DOHH2 (cell line): ENCODE measurements around the gene MUL1.

Experiments used
- H3F3A ChIP-seq: fragments of 200-600 bp; sonication (generic), shearing (Covaris generic); 2 replicates; pipeline ENCODE4 v1.6.0; 2016; ENCODE audit warnings: antibody characterized with exemption, mild to moderate bottlenecking; ENCODE audit not compliant: control insufficient read depth, insufficient read depth
- H3K27ac ChIP-seq: fragments of 200-600 bp; sonication (generic); 2 replicates; pipeline ENCODE4 v1.5.1; 2014; ENCODE audit warnings: low read depth, mild to moderate bottlenecking, low read length, moderate library complexity
- H3K27me3 ChIP-seq: fragments of 200-600 bp; sonication (generic); 2 replicates; pipeline ENCODE4 v1.6.1; 2014; ENCODE audit warnings: mild to moderate bottlenecking, low read length, mixed read lengths; ENCODE audit not compliant: control insufficient read depth
- H3K36me3 ChIP-seq: fragments of 200-600 bp; sonication (generic); 2 replicates; pipeline ENCODE4 v1.6.1; 2014; ENCODE audit warnings: mild to moderate bottlenecking, low read length, moderate library complexity, mixed read lengths; ENCODE audit not compliant: control insufficient read depth
- H3K4me1 ChIP-seq: fragments of 200-600 bp; sonication (generic); 2 replicates; pipeline ENCODE4 v1.6.1; 2014; ENCODE audit warnings: mild to moderate bottlenecking, low read length, mixed read lengths; ENCODE audit not compliant: control insufficient read depth
- H3K4me2 ChIP-seq: fragments of 200-600 bp; sonication (generic); 2 replicates; pipeline ENCODE4 v1.6.0; 2014; ENCODE audit warnings: mild to moderate bottlenecking, low read length, moderate library complexity
- H3K4me3 ChIP-seq: fragments of 200-600 bp; sonication (generic); 2 replicates; pipeline ENCODE4 v1.5.1; 2014; ENCODE audit warnings: mild to moderate bottlenecking, low read length, mixed read lengths
- H3K79me2 ChIP-seq: fragments of 200-600 bp; sonication (generic); 2 replicates; pipeline ENCODE4 v1.6.1; 2014; ENCODE audit warnings: mild to moderate bottlenecking, low read length, mixed read lengths; ENCODE audit not compliant: control insufficient read depth
- H3K9me2 ChIP-seq: fragments of 200-600 bp; sonication (generic); replicated peaks from 2 replicates; pipeline ENCODE4 v1.6.1; 2014; ENCODE audit warnings: mild to moderate bottlenecking, low read length, mixed read lengths; ENCODE audit not compliant: control insufficient read depth
- H3K9me3 ChIP-seq: fragments of 200-600 bp; sonication (generic); 2 replicates; pipeline ENCODE4 v1.6.1; 2014; ENCODE audit warnings: antibody characterized with exemption, low read length, mixed read lengths; ENCODE audit not compliant: control insufficient read depth, insufficient read depth
- H4K20me1 ChIP-seq: fragments of 200-600 bp; sonication (generic); 2 replicates; pipeline ENCODE4 v1.6.0; 2014; ENCODE audit warnings: low read depth, mild to moderate bottlenecking, antibody characterized with exemption, low read length, moderate library complexity; ENCODE audit not compliant: control insufficient read depth, insufficient read depth
- CTCF ChIP-seq: fragments of 200-600 bp; sonication (generic); IDR thresholded peaks from one replicate; pipeline ENCODE4 v1.5.1; 2014; ENCODE audit warnings: antibody characterized with exemption, mild to moderate bottlenecking, low read depth, low read length; ENCODE audit not compliant: poor library complexity, severe bottlenecking
- EZH2phosphoT487 ChIP-seq: fragments of 200-600 bp; sonication (generic); IDR thresholded peaks from 2 replicates; pipeline ENCODE4 v1.6.1; 2017; ENCODE audit warnings: borderline replicate concordance, mild to moderate bottlenecking, antibody characterized with exemption, low read length, moderate library complexity, mixed read lengths

Gene MUL1

DNA sequence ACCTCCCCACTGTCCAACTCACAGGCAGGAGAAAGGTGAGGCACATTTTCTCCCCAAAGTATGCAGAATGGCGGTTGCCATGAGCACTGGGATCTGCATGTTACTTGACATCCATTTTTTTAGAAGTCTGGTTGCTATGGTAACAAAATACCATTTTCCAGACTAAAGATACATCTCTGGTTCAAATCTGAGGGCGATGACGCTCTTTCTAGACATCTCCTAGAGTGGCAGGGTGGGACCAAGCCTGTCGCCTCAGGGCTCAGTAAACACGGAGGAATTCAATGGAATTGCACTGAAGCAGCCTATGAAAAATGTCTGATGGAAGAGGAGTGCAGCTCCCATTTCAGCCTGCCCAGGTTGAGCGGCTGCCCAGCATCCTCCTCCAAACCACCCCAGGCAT, 22.9 kb upstream of the MUL1 start:
- no peak overlapping the region for H3K27ac ChIP-seq
- no peaks in the 10 kb centered on the region for H3F3A ChIP-seq
- no peaks in the 10 kb centered on the region for H3K9me3 ChIP-seq
- H3K4me3 ChIP-seq: no peak overlapping the region
- no peak overlapping the region for H3K4me2 ChIP-seq
- H4K20me1 ChIP-seq: no peaks in the 10 kb centered on the region
- no peak for TF ChIP-seq EZH2phosphoT487
- TF ChIP-seq CTCF: no peak
- H3K79me2 ChIP-seq: no peaks in the 10 kb centered on the region
- no peaks in the 10 kb centered on the region for H3K9me2 ChIP-seq
- H3K36me3 ChIP-seq: no peaks in the 10 kb centered on the region
- no peaks in the 10 kb centered on the region for H3K4me1 ChIP-seq
- H3K27me3 ChIP-seq: peaks cover 42% of the 10 kb centered on the region

DNA sequence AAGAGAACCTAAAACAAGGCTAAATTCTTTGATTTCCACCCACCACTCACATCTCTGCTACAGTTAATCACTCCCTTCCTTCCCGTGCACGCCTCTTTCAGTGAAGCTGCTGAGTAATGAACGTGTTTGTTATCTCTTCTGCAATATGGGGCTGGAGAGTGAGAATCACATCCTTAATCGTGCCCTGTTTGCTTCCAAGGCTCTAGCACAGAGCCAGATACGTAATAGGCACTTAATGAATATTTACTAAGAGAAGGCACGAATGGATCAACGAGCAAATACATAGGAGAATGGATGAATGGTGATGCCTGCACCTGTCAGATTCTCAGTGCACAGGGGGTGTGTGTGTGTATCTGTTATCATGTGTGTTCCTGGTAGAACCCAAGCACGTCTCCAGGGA, 22.4 kb upstream of the MUL1 start:
- H4K20me1 ChIP-seq: no peaks in the 10 kb centered on the region
- no peaks in the 10 kb centered on the region for H3K9me2 ChIP-seq
- TF ChIP-seq CTCF: no peak
- no peak for TF ChIP-seq EZH2phosphoT487
- no peaks in the 10 kb centered on the region for H3K4me1 ChIP-seq
- H3K27me3 ChIP-seq: peaks cover 40% of the 10 kb centered on the region
- no peak overlapping the region for H3K4me3 ChIP-seq
- H3K27ac ChIP-seq: no peak overlapping the region
- no peaks in the 10 kb centered on the region for H3K36me3 ChIP-seq
- no peaks in the 10 kb centered on the region for H3F3A ChIP-seq
- H3K4me2 ChIP-seq: no peak overlapping the region
- H3K79me2 ChIP-seq: no peaks in the 10 kb centered on the region
- H3K9me3 ChIP-seq: no peaks in the 10 kb centered on the region

GRCh38 chr1:20528221-20528620, 20.3 kb upstream of the MUL1 start:
- no peak overlapping the region for H3K4me3 ChIP-seq
- H3K36me3 ChIP-seq: no peaks in the 10 kb centered on the region
- H3K9me2 ChIP-seq: no peaks in the 10 kb centered on the region
- no peaks in the 10 kb centered on the region for H3F3A ChIP-seq
- H3K4me1 ChIP-seq: no peaks in the 10 kb centered on the region
- H4K20me1 ChIP-seq: no peaks in the 10 kb centered on the region
- no peaks in the 10 kb centered on the region for H3K79me2 ChIP-seq
- TF ChIP-seq EZH2phosphoT487 (no peak), CTCF (no peak)
- H3K27me3 ChIP-seq: peaks cover 24% of the 10 kb centered on the region
- no peak overlapping the region for H3K27ac ChIP-seq
- no peaks in the 10 kb centered on the region for H3K9me3 ChIP-seq
- no peak overlapping the region for H3K4me2 ChIP-seq

DNA sequence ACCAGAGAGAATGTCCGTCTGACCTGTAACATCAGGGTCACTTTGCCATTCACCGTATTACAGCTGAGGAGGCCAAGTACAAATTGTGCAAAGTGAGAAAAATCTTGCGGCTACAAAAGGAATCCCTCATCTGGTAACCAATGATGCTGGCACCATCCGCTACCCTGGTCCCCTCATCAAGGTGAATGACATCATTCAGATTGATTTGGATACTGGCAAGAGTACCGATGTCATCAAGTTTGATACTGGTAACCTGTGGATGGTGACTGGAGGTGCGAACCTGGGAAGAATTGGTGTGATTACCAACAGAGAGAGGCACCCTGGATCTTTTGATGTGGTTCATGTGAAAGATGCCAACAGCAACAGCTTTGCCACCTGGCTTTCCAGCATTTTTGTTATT, 18.3 kb upstream of the MUL1 start:
- Histone ChIP-seq H4K20me1 (no peaks in the 10 kb centered on the region), H3K4me2 (no peak overlapping the region), H3K27ac (no peak overlapping the region), H3K9me2 (no peaks in the 10 kb centered on the region), H3K79me2 (no peaks in the 10 kb centered on the region), H3K4me1 (no peaks in the 10 kb centered on the region), H3K36me3 (no peaks in the 10 kb centered on the region), H3K27me3 (peaks cover 19% of the 10 kb centered on the region), H3K4me3 (no peak overlapping the region), H3F3A (no peaks in the 10 kb centered on the region), H3K9me3 (no peaks in the 10 kb centered on the region)
- no peak for TF ChIP-seq CTCF
- no peak for TF ChIP-seq EZH2phosphoT487
